ENCODE results near the gene MARCKSL1.
"Not testable (repeated sequence)": the region's sequence is repeated elsewhere in the genome, so short reads cannot be mapped to it uniquely, and the experiment has no call there.

The MARCKSL1 gene, protein sequence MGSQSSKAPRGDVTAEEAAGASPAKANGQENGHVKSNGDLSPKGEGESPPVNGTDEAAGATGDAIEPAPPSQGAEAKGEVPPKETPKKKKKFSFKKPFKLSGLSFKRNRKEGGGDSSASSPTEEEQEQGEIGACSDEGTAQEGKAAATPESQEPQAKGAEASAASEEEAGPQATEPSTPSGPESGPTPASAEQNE

DNA sequence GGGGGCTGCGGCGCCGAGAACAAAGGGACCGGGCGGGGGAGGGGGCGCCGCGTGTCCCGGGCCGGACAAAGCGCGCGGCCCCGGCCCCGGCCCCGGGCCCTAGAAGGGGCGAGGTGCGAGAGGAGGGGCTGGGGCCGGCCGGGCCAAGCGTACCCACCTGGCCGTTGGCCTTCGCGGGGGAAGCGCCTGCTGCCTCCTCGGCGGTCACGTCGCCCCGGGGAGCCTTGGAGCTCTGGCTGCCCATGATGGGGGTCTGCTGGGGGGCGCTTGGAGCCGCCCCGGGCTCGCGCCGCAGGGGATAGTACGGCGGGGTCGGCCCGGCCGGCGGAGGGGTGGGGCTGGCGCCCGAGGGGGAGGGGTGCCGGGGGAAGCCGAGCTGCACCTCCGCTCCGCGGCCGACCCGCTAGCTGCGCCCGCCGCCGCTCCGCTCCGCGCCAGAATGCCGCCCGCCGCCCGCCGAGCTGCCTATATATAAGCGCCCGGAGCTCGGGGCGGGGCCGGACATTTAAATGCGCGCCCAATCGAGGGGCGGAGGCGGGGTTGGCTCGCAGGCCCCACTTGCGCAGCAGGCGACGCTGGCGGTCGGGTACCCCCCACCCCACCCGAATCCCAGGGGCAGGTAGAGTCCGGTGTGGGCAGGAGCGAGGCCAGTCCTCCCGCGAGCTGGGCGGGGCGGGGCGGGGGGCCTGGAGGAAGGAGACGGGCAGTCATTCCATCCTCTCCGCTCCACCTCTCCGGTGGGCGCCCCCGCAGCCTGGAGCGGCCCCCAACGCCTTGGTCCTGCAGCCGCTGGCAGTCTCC, at the start of gene MARCKSL1:
MARCKSL1 (minus strand) TSS at position 444 of the 801 bp plus-strand sequence; CDS start at position 244, 200 bp downstream.
- DNase-seq (ENCODE audit: low read depth in 2 of 2): peak; percentile 68 to 73

DNA sequence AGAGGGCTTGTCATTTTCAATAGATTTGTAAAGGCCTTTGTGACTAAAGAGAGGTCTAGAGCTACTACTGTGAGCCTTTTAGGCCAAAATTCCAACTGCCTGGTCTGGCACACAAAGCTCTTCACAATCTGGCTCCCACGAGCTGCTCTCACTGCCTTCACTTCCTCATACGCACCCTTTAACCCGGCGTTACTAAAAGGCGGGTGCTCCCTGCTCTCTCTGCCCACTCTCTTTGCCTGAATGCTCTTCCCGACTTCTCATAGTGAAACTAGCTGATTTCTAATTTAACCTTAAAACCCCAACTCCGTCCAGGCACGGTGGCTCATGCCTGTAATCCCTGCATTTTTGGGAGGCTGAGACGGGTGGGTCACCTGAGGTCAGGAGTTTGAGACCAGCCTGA, 44.0 kb upstream of the MARCKSL1 start:
- DNase-seq (ENCODE audit: low read depth in 2 of 2): no peak

DNA sequence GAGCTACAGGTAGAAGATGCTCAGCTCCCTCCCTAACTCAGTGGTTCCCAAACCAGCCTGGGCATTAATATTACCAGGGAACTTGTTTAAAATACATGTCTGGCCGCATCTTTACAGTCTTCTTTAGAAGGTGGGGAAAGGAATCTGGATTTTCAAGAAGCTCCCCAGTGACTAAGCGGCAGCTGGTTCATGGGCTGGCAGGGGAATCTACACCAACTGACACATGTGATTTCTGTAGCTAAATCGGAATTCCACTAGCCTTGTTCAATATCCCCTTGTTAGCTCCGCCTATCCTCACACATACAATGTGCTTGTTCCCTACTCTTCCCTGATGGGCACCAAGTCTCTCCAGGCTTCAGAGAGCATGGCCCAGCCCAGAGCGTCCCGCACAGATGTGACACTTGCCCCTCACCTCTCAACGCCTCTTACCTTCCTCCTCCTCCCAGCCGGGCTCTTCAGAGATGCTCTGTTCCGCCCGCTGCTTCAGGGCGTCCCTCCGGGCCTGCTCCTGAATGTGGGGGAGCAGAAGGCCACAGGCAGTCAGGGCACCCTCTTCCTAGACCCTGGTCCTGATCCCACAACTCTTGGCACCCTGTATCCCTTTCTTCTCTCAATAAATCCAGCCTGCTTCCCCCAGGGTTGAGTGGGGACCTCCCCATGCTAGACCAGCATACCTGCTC, 41.6 kb upstream of the MARCKSL1 start:
- no peak for DNase-seq (ENCODE audit: low read depth in 2 of 2)

DNA sequence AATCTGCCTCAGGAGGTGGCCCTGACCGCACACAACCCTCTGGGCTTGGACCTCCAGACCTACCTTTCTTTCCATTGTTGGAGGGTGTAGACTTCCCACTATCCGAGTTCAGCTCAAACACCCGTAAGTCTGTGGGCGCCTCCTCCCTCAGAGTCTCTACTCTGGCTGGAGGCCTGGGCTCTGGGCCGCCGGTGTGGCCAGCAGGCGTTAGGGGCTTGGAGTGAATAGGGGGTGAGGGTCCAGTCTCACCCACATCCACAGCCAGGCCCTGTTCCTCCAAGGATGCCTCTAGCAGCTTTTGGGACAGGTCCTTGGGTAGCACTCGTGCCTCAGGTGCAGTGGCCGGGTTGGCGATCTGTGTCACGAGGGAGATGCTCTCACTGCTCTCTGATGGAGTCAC, 40.2 kb upstream of the MARCKSL1 start:
- no peak for DNase-seq (ENCODE audit: low read depth in 2 of 2)

DNA sequence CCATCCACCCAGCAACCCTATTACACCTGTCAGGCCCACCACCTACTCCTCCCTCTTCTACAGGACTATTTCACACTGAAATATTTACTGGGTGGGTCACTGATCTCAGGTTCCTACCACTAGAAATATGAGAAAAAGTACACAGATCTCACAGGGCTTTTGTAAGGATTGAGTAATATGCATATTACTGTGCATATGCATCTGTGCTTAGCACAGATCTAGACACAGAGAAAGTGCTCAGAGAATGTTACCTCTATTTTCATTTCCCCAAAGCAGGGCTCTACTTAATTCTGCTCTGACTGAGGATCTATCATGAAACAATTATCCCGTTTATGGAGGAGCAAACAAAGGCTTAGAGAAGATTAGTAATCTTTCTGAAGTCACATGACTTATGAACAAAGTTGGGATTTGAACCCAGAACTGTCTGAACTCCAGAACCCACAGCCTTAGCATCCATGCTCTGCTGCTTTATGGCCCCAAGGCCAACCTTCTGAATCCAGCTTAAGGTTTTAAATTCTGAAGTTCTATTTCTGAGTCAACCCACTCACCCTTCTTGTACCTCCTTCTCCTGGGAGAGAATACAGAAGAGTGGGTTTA, 38.1 kb upstream of the MARCKSL1 start:
- DNase-seq (ENCODE audit: low read depth in 2 of 2): no peak

DNA sequence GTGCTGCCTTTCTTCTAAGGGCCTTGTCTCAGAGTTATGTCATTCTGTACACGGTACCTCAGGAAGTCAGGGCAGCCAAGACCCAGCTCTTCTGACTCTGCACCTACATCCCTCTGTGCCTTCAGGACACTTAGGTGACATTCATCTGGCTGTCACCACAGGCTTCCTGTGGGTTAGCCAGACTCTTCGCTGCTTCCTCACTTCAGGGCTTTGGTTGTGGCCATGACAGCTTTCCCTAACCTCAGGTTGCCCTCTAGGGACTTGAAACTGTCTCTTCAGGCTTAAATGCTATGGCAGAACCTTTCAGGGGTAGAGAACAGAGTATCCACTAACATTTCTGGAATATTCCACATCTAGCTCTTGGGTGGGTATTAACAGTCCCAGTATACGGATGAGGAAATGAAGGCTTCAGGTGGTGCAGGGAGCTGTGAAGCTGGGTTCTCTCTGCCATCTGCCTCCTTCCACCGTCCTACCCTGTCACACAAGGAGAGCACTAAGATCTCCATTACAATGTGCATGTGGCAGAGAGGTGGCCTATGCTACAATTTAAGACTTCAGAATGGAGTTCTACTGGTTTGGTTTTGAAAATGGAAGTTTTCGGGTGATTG, 36.2 kb upstream of the MARCKSL1 start:
- DNase-seq (ENCODE audit: low read depth in 2 of 2): peak in 1 of 2 donors; percentile 27

DNA sequence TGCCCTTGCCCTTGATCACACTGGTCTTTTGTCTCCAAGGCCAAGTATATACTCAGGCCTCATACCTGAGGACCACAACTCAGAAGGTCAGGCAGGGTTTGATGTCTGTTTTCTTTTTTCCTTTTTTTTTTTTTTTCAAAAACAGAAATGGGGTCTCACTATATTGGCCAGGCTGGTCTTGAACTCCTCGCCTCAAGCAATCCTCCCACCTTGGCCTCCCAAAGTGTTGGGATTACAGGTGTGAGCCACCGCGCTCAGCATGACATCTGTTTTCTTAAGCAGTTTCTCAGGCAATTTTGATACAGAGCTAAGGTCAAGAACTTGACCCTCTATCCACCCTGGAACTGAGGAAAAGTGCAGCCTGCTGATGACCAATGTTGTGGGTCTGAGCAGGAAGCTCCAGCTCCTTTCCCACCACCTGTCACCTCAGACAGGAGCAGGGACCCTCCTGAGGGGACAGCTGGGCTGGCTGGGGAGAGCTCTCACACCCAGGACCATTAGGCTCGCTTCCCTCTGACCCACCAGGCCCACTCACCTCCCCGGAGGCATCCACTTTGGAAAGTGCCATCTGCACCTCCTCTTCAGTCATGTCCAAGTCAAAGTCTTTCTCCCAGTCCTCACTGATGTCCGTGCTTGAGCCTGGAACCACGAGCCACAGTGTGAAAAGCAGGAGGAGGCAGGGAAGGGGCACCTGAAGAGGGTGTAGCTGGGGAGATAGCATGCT, 32.0 kb upstream of the MARCKSL1 start:
- no peak for DNase-seq (ENCODE audit: low read depth in 2 of 2)

DNA sequence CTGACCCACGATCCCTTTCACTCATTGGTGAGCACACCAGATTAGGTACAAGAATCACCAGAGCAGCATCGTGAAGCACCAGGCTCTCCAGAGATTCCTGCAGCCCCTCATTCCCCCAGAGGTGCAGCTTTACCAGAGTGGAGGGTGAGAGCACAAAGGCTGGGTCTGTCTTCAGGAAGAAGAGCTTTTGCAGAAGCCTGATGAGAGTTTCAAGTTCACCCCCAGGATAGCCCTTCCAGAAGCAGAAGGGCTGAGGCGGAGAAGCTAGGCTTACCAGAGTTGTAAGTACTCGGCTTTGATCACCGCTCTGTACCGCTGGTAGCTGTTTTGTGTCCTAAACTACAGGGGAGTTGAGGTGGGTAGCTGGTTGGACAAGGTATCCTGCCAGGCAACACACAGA, 29.4 kb upstream of the MARCKSL1 start:
- no peak for DNase-seq (ENCODE audit: low read depth in 2 of 2)

DNA sequence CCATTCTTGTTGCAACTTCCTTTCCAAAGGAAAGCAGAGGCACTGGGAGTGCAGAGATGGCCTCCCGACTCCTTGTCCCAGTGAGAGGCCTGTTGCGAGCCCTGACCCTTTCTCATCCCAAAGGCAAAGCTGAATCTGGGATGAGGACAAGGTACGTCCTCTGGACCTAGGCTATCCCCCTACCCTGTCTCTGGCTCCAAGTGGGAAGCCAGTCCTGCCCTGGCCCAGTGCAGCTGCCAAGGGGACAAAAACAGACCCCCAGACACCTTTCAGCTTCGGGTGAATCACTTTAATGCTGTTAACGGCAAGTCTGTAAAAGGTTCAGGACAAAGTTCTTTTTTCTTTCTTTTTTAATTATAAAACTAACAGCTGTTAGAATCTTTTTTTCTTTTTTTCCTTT, 28.8 kb upstream of the MARCKSL1 start:
- no peak for DNase-seq (ENCODE audit: low read depth in 2 of 2)

DNA sequence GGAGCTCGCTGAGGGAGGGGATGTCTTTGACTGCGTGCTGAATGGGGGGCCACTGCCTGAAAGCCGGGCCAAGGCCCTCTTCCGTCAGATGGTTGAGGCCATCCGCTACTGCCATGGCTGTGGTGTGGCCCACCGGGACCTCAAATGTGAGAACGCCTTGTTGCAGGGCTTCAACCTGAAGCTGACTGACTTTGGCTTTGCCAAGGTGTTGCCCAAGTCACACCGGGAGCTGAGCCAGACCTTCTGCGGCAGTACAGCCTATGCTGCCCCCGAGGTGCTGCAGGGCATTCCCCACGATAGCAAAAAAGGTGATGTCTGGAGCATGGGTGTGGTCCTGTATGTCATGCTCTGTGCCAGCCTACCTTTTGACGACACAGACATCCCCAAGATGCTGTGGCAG, 27.7 kb upstream of the MARCKSL1 start:
- DNase-seq (ENCODE audit: low read depth in 2 of 2): no peak

DNA sequence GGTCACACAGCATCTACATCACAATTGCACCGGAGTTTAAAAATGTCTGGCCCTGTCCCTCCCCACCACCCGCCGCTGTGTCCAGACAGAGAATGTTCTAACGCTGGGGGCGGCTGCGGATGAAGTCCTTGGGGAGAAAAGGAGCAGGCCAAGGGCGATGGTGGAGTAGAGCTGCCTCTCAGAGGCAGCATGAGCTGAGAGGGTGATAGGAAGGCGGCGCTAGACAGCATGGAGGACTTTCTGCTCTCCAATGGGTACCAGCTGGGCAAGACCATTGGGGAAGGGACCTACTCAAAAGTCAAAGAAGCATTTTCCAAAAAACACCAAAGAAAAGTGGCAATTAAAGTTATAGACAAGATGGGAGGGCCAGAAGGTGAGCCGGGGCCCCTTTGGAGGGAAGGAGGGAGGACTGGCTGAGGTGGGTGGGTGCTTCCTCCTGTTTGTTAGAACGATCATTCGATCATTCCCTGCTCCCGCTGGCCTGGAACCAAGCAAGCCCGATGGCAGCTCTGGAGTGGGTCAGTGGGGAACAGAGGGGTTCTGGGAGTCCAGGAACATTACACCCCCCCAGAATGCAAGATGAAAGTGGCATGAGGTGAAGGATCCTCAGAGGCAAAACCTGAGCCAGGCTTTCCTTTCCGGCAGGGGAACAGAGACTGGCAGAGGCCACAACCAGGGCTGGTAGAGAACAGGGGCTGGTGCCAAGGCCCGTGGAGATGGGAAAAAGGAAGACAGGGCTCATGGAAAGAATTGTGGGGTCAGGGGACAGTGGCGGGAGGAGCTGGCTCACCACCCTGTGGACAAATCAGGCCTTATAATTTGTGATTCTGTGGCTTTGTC, 26.7 kb upstream of the MARCKSL1 start, which contains the start of the genes FAM229A and TSSK3:
FAM229A (minus strand) TSS at position 12 of the 840 bp plus-strand sequence. CDS start 394 bp downstream, outside the sequence.
TSSK3 (plus strand) TSS at position 66 of the 840 bp plus-strand sequence; CDS start at position 229, 163 bp downstream.
- DNase-seq (ENCODE audit: low read depth in 2 of 2): no peak

DNA sequence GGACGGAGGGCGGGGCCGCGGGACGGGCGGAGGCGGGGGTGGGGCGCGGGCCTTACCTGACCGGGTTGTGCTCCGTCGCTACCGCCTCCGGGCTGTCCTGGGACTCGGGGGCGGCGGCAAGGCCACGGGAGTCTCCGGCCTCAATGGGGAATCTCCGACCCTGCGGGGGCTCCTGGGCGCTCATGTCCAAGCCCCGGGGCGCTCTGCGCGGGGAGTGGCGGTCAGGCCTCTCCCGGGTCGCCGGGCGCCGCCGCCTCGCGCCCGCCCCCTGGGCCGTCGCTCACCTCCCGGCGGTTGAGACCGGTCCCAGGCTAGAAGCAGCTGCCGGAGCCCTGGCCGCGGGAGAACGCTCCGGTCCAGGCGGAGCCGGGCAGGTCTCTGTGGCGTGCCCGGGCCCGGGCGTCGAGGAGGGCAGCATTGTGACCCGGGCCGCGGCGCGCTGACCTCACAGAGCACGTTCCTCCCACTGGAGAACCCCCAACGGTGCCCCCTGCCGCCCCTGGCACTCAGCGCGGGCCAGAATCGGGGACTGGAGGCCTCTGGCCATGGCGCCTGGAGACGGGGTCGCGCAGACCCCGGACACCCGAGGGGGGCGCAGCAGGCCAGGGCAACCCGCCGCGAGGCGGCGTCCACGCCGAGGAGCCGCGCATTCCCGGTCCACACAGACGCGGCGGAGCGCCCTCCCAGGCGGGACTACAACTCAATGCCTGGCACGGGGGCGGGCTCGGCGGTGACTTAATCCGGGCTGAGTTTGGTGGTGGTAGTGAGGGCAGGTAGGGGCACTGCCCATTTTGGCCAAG, 25.8 kb upstream of the MARCKSL1 start:
- no peak for DNase-seq (ENCODE audit: low read depth in 2 of 2)

DNA sequence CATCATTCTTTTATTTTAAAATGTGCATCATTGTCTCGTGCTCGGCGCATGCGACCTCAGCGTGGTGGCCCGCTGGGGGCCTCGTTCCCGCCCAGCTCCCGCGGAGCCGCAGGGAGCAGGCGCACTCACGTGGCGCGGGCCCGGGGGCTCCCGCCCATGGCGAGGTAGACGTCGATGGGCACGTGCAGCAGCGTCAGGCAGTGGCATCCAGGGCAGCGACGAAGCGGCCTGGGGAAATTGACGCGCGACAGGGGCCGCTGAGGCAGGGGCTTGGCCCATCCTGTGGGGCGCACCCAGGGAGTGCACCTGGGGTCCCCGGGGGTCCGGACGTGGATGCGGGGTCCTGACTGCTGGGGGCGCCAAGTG, 25.3 kb upstream of the MARCKSL1 start:
- DNase-seq (ENCODE audit: low read depth in 2 of 2): no peak

DNA sequence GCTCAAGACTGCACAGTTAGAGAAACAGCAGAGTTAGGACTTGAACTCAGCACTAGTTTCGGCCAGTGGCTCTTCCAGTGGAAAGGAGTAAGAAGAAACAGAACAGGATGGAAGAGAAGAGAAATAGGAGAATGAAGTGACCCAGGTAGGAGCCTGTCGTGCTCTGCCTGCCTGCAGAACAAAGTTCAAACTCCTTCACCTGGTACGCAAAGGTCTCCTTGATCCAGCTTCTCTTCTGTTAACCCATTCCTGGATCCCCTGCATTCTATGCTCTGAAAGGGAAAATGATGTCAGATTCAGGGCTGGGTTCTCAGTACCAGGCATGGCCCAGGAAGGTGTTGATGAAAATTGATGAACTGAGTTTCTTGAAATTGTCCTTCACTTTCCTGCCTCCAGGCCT, 22.4 kb upstream of the MARCKSL1 start:
- DNase-seq (ENCODE audit: low read depth in 2 of 2): no peak

DNA sequence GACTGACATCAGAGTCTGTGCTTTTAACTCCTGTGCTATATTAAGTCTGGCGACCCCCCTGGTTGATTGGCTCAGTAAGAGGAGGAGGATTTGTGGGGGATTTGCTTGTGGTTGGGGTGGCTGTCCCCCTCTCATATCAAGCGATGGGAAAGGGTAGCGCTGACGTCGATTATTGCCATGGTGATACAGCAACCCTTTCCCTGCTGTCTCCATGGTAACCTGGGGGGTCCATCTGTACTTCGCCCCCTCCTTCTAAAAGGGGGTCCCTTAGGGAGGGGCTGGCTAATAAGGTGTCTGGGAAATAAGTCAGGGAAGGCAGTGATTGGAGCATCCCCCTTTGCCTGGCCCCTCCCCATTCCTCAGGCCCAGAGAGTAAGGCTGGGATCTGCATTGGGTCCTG, 21.6 kb upstream of the MARCKSL1 start:
- no peak for DNase-seq (ENCODE audit: low read depth in 2 of 2)

DNA sequence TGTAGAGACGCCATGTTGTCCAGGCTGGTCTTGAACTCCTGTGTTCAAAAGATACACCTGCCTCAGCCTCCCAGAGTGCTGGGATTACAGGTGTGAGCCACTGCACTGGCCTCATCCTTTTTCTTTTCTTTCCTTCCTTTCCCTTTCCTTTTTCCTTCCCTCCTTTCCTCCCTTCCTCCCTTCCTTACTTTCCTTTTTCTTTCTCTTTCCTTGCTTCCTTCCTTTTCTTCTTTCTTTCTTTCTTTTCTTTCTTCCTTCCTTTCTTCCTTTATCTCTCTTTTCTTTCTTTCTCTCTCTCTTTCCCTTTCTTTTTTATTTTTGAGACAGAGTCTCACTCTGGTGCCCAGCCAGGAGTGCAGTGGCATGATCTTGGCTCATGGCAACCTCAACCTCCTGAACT, 20.4 kb upstream of the MARCKSL1 start:
- no peak for DNase-seq (ENCODE audit: low read depth in 2 of 2)

DNA sequence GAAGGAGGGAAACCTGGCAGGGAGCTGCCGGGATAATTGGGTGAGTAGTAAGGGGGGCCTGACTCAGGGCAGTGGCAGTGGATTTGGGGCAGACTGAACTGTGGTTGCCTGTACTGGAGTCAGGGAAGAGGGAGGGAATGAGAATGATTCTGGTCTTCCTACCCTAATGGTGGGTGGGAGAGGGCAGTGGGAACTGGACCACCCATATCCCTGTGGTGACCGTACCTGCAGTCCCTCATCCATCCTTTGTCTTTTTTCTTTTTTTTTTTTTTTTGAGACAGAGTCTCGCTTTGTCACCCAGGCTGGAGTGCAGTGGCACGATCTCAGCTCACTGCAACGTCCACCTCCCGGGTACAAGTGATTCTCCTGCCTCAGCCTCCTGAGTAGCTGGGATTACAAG, 19.7 kb upstream of the MARCKSL1 start:
- not testable (repeated sequence) for DNase-seq (ENCODE audit: low read depth in 2 of 2)

DNA sequence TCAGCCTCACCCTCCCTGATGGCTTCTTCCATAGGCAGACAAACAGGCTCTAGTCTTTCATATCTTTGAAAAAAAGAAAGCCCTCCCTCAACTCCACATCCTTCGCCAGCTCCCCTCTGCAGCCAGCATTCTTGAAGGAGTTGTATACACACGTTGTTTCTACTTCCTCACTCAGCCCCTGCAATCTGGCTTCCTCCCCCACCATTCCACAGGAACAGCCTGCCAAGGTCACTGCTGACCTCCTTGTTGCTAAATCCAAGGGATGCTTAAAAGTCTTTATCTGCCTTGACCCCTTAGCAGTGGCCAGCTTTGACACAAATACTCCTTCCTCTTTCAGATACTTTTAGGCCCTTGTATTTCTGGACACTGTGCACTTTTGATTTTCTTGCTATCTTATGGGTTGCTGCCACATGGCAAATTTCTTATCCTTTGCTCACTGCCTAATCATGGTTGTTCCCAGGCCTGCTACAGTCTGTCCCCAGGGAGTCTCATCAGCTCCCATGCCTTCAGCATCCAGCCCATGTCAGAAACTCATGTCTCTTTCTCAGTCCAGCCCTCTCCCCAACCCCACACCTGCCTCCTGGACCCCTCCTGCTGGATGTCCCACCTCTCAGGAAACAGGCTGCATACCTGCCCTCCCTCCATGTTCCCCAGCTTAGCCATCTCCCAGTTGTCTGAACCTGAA, 18.0 kb upstream of the MARCKSL1 start:
- DNase-seq (ENCODE audit: low read depth in 2 of 2): no peak

DNA sequence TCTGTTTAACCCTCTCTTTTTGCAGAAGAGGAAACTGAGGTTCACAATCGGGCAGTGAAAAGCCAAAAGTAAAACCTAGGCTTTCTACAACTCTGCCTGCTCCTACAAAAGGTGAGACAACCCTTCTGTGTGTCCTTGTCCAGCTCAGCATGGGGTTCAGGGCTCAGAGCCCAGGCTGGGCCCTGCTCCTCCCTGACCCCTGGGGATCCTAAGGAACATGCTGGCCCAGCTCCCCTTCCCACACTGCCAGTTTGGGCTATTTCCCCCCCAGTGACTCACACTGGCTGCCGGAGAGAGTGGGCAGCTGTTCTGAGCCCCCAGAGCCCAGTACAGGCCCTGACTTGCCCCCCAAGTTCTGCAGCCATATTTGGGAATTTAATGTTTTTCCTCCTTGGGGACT, 17.4 kb upstream of the MARCKSL1 start:
- DNase-seq (ENCODE audit: low read depth in 2 of 2): no peak
